ENCODE data around the gene MDC1. TPM values are rescaled to one million over a fixed set of nuclear protein-coding genes. Genes with fewer than 3 reads are reported as not detected.
"Not testable (repeated sequence)": the region's sequence is repeated elsewhere in the genome, so short reads cannot be mapped to it uniquely, and the experiment has no call there.

MDC1 gene
- total RNA-seq, 2 experiments from 2014 or later: 50.5 to 56.8 TPM

DNA sequence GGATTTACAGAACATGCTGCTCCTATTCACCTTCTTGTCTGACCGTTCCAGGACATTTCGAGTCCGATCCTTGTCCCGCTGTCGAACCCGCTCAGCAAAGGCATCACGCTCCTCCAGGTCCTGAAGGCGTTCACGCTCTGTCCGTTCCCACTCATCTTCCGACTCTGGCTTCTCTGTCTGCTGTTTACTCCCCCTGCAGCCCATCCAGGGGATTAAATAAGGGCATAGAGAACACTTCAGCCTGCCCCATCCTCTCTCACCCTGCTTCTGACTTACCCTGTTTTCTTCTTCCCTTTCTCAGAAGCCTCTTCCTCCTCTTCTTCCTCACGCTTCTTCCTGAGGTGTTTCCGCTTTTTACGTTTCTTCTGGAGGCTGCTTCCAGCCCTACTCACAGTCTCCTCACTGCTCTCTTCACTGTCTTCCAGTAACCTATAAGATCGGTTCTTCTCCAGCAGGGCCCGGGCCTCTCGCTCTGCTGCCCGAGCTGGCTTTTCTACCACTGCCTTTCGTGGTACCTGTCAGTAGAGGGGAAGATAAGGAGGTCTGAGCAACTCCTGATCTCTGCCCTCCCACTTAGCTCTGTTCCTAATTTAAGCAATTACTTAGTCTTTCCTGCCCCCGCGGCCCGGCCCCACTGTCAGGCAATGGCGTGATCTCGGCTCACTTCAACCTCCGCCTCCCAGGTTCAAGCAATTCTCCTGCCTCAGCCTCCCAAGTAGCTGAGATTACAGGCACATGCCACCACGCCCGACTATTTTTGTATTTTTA is 46.1 kb downstream of the MDC1 start:
- no peaks in the 10 kb centered on the region for H3K9me3 Mint-ChIP-seq
- peaks cover 56% of the 10 kb centered on the region for H3K36me3 Mint-ChIP-seq (ENCODE audit: low read depth)
- Histone ChIP-seq H3K27ac (ENCODE audit: low read depth in 1 of 2, low read length in 2 of 2) (no peak overlapping the region), H3K9me3 (ENCODE audit: control insufficient read depth in 1 of 2, insufficient read depth in 1 of 2, low read length in 2 of 2) (no peaks in the 10 kb centered on the region), H3K4me3 (ENCODE audit: low read length) (no peak overlapping the region), H3K36me3 (ENCODE audit: insufficient read depth, low read length) (peaks cover 41% of the 10 kb centered on the region), H3K27me3 (ENCODE audit: control insufficient read depth in 1 of 2, insufficient read depth in 2 of 2, low read length in 2 of 2) (no peaks in the 10 kb centered on the region), H3K4me1 (ENCODE audit: insufficient read depth, low read length) (peaks cover 18% of the 10 kb centered on the region)
- TF ChIP-seq, protein P1, sequence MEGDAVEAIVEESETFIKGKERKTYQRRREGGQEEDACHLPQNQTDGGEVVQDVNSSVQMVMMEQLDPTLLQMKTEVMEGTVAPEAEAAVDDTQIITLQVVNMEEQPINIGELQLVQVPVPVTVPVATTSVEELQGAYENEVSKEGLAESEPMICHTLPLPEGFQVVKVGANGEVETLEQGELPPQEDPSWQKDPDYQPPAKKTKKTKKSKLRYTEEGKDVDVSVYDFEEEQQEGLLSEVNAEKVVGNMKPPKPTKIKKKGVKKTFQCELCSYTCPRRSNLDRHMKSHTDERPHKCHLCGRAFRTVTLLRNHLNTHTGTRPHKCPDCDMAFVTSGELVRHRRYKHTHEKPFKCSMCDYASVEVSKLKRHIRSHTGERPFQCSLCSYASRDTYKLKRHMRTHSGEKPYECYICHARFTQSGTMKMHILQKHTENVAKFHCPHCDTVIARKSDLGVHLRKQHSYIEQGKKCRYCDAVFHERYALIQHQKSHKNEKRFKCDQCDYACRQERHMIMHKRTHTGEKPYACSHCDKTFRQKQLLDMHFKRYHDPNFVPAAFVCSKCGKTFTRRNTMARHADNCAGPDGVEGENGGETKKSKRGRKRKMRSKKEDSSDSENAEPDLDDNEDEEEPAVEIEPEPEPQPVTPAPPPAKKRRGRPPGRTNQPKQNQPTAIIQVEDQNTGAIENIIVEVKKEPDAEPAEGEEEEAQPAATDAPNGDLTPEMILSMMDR (IDR thresholded peaks at IDR 0.05): no peak
- peak overlapping the region; percentile 87 for H3K4me3 Mint-ChIP-seq
- CTCF ChIA-PET: interaction anchor here (1.6 to 15.4 kb wide), 3 partner anchors 8 to 189 kb away, joined by 4 to 526 read pairs (median 11); partner anchors contain the start of genes MDC1 and TUBB
- no peaks in the 10 kb centered on the region for H3K27me3 Mint-ChIP-seq
- H3K4me1 Mint-ChIP-seq (ENCODE audit: low read depth): peaks cover 45% of the 10 kb centered on the region
- POLR2A ChIA-PET: interaction anchor here (2.3 kb wide), 1 partner anchor 129 kb away, joined by 13 read pairs; no protein-coding TSS in a partner anchor
- intact Hi-C loops (cut with DNase I, micrococcal nuclease): loop anchor here (5.0 kb wide), 3 partner anchors 44 to 129 kb away; partner anchors contain the start of genes ATAT1 (in 1 of the 2), MRPS18B (in 1 of the 2) and PPP1R10 (in 1 of the 2)
- DNase-seq (peak in 1 of 14 experiments; percentile 39), ATAC-seq (ENCODE audit: poor library complexity) (no peak)
- peak overlapping the region; percentile 25 for H3K27ac Mint-ChIP-seq

DNA sequence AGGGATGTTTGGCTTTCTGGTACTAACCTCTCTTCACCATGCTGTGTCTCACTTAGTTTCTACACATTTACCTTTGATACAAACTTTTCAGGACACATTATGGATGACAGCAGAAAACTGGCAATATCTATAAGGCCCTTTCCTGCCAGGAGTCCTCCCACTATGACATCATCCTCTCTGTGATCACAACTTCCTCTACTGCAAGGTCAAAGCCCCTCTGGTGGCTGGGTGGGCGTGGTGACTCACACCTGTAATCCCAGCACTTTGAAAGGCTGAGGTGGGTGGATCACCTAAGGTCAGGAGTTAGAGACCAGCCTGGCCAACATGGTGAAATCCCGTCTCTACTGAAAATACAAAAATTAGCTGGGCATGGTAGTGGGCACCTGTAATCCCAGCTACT is 50.8 kb downstream of the MDC1 start:
- peaks cover 78% of the 10 kb centered on the region for H3K36me3 ChIP-seq (ENCODE audit: insufficient read depth, low read length)
- H3K27ac ChIP-seq (ENCODE audit: low read depth in 1 of 2, low read length in 2 of 2); H3K4me3 Mint-ChIP-seq; H3K27me3 ChIP-seq (ENCODE audit: control insufficient read depth in 1 of 2, insufficient read depth in 2 of 2, low read length in 2 of 2); ATAC-seq (ENCODE audit: poor library complexity); H3K27ac Mint-ChIP-seq; intact Hi-C loops (cut with DNase I, micrococcal nuclease); DNase-seq; H3K9me3 Mint-ChIP-seq; H3K27me3 Mint-ChIP-seq; CTCF ChIA-PET; H3K4me3 ChIP-seq (ENCODE audit: low read length); H3K4me1 ChIP-seq (ENCODE audit: insufficient read depth, low read length); H3K9me3 ChIP-seq (ENCODE audit: control insufficient read depth in 1 of 2, insufficient read depth in 1 of 2, low read length in 2 of 2): not testable (repeated sequence)
- POLR2A ChIA-PET: interaction anchor here (0.6 to 1.0 kb wide), 2 partner anchors 51 to 165 kb away, joined by 3 read pairs; partner anchors contain the start of gene MDC1
- Mint-ChIP-seq H3K4me1 (ENCODE audit: low read depth) (peaks cover 23% of the 10 kb centered on the region), H3K36me3 (ENCODE audit: low read depth) (peaks cover 80% of the 10 kb centered on the region)

DNA sequence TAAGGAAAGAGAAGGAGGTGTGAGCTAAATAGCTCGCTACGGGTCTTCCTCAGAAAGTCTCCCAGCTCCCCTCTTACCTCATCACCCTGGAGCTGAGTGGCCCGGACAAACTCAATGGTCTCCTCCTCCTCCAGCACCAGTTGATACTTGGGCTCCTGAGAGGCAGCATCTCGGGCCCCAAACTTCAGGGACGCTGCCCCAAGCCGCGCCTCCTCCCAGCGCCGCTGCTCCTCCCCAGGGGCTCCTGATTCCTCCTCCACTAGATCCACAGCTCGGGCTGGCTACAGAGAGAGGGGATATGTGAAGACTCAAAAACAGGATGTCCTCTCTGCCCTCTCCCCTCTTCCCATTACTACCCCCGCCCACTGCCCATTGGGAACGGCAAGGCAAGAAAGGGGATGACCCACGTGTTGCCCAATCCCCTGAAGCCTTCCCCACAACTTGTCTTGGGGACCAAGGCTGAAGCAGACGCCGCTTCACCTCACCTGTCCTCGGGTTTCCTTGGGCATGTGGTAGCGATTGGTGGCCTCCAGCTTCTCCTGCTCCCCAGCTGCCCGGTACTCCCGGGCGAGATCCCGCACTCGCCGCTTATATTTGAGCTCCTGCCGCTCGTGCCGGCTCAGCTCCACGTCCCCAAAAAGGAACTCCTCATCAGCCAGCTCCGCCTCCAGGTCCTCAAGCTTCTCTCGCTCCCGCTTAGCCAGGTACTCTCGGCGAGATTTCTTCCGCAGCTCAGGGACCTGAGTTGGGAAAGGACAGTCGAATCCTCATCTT is 51.9 kb downstream of the MDC1 start:
- peaks cover 12% of the 10 kb centered on the region for H3K4me1 Mint-ChIP-seq (ENCODE audit: low read depth)
- H3K27me3 ChIP-seq (ENCODE audit: control insufficient read depth in 1 of 2, insufficient read depth in 2 of 2, low read length in 2 of 2): no peaks in the 10 kb centered on the region
- no peaks in the 10 kb centered on the region for H3K9me3 Mint-ChIP-seq
- H3K27ac Mint-ChIP-seq: no peak overlapping the region
- H3K36me3 Mint-ChIP-seq (ENCODE audit: low read depth): peaks cover 74% of the 10 kb centered on the region
- H3K36me3 ChIP-seq (ENCODE audit: insufficient read depth, low read length): peaks cover 74% of the 10 kb centered on the region
- no peaks in the 10 kb centered on the region for H3K4me1 ChIP-seq (ENCODE audit: insufficient read depth, low read length)
- H3K27me3 Mint-ChIP-seq: no peaks in the 10 kb centered on the region
- POLR2A ChIA-PET: interaction anchor here (0.6 to 1.0 kb wide), 3 partner anchors 47 to 1346 kb away, joined by 3 to 4 read pairs (median 3); partner anchors contain the start of genes MDC1 and MRPS18B
- CTCF ChIA-PET: no interaction called here
- no peak for DNase-seq
- ATAC-seq (ENCODE audit: poor library complexity): no peak
- H3K4me3 ChIP-seq (ENCODE audit: low read length): no peak overlapping the region
- no peak overlapping the region for H3K4me3 Mint-ChIP-seq
- TF ChIP-seq, protein P1 (IDR thresholded peaks at IDR 0.05): no peak
- no peak overlapping the region for H3K27ac ChIP-seq (ENCODE audit: low read depth in 1 of 2, low read length in 2 of 2)
- intact Hi-C loops (cut with DNase I, micrococcal nuclease): no loop called here
- H3K9me3 ChIP-seq (ENCODE audit: control insufficient read depth in 1 of 2, insufficient read depth in 1 of 2, low read length in 2 of 2): no peaks in the 10 kb centered on the region

DNA sequence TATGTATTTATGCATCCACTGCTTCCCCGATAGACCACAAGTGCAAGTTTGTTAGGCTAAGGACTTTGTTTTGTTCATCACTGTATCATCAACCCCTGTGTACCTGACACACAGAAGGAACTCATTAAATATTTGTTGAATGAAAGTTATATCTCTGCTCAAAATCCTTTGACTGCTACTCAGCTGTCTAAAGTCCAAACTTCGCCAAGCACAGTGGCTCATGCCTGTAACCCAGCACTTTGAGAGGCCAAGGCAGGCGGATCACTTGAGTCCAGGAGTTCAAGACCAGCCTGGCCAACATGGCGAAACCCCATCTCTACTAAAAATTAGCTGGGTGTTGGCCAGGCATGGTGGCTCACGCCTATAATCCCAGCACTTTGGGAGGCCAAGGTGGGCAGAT is 59.2 kb downstream of the MDC1 start:
- H3K4me3 ChIP-seq (ENCODE audit: low read length); H3K4me3 Mint-ChIP-seq; intact Hi-C loops (cut with DNase I, micrococcal nuclease); H3K4me1 ChIP-seq (ENCODE audit: insufficient read depth, low read length); DNase-seq; H3K27ac ChIP-seq (ENCODE audit: low read depth in 1 of 2, low read length in 2 of 2); CTCF ChIA-PET; H3K27me3 Mint-ChIP-seq; H3K4me1 Mint-ChIP-seq (ENCODE audit: low read depth); ATAC-seq (ENCODE audit: poor library complexity); H3K9me3 Mint-ChIP-seq; H3K27ac Mint-ChIP-seq; H3K9me3 ChIP-seq (ENCODE audit: control insufficient read depth in 1 of 2, insufficient read depth in 1 of 2, low read length in 2 of 2); H3K27me3 ChIP-seq (ENCODE audit: control insufficient read depth in 1 of 2, insufficient read depth in 2 of 2, low read length in 2 of 2): not testable (repeated sequence)
- peaks cover 89% of the 10 kb centered on the region for H3K36me3 Mint-ChIP-seq (ENCODE audit: low read depth)
- peaks cover 85% of the 10 kb centered on the region for H3K36me3 ChIP-seq (ENCODE audit: insufficient read depth, low read length)
- POLR2A ChIA-PET: interaction anchor here (1.5 kb wide), 1 partner anchor 42 kb away, joined by 3 read pairs; no protein-coding TSS in a partner anchor

Measured in CD4-positive, alpha-beta T cell (primary cell).